HG02885 (cell line): ENCODE results near the gene IRF3.
"Not testable (repeated sequence)": the region's sequence is repeated elsewhere in the genome, so short reads cannot be mapped to it uniquely, and the experiment has no call there.

Experiments
- ATAC-seq: cut with Tn5 transposase; IDR thresholded peaks from one replicate; pipeline ENCODE4 v1.9.1; 2021; ENCODE audit warnings: mild to moderate bottlenecking; ENCODE audit not compliant: unreplicated experiment, poor library complexity

IRF3 gene

GRCh38 chr19:49652551-49653465 is 12.8 kb downstream of the IRF3 start:
- ATAC-seq: no peak

- ATAC-seq: no peak
These were observed 13.7 kb downstream of the IRF3 start for GRCh38 chr19:49651820-49652550.

GRCh38 chr19:49651029-49651819 is 14.4 kb downstream of the IRF3 start:
- no peak for ATAC-seq

GRCh38 chr19:49646586-49646985 is 19.1 kb downstream of the IRF3 start:
- no peak for ATAC-seq

- no peak for ATAC-seq
These were observed 19.7 kb downstream of the IRF3 start for GRCh38 chr19:49645995-49646394.

- ATAC-seq: no peak
These were observed 20.1 kb downstream of the IRF3 start for GRCh38 chr19:49645592-49645991.

GRCh38 chr19:49643466-49643865 is 22.2 kb downstream of the IRF3 start:
- no peak for ATAC-seq

GRCh38 chr19:49642492-49643035 is 23.1 kb downstream of the IRF3 start:
- ATAC-seq: no peak

- ATAC-seq: peak; percentile 62
These were observed 23.8 kb downstream of the IRF3 start, which contains the start of gene SCAF1 for GRCh38 chr19:49641688-49642491. Gene SCAF1 (plus strand): TSS chr19:49642209. CDS start chr19:49645027, 2,818 bp downstream.

- peak; percentile 61 for ATAC-seq
These were observed 25.4 kb downstream of the IRF3 start, which contains the start of gene RRAS for GRCh38 chr19:49640113-49640898. Gene RRAS (minus strand): TSS chr19:49640143. CDS start chr19:49640098, 45 bp downstream.

GRCh38 chr19:49639401-49640112 is 26.1 kb downstream of the IRF3 start:
- ATAC-seq: no peak

- ATAC-seq: no peak
These were observed 27.6 kb downstream of the IRF3 start for GRCh38 chr19:49637821-49638738.

- no peak for ATAC-seq
These were observed 29.3 kb downstream of the IRF3 start for GRCh38 chr19:49636233-49636932.

- ATAC-seq: no peak
These were observed 30.0 kb downstream of the IRF3 start for GRCh38 chr19:49635530-49636232.

GRCh38 chr19:49633273-49633672 is 32.4 kb downstream of the IRF3 start:
- not testable (repeated sequence) for ATAC-seq

GRCh38 chr19:49632576-49632975 is 33.1 kb downstream of the IRF3 start:
- no peak for ATAC-seq
